A549 (cell line): Measurements from ENCODE around the gene DOK5. TPM values are rescaled to one million over a fixed set of nuclear protein-coding genes. Genes with fewer than 3 reads are reported as not detected.

Source experiments
- ATAC-seq, 2 experiments: fragments of 200-7000 bp in 1 of 2; fragments of >200 bp in 1 of 2; cut with Nextera tagmentation in 1 of 2; cut with Tn5 transposase in 1 of 2; 3 replicates each; pipeline versions ENCODE4 v1.8.0 to v1.9.1; 2018 to 2020; ENCODE audit warnings: mild to moderate bottlenecking in 1 of 2, moderate library complexity in 1 of 2
- CTCF ChIA-PET: fragments of 300-600 bp; sonication (Branson Sonifier 250); formaldehyde crosslinking; extraction: SDS; loops from one replicate; lab custom pipeline; 2021; ENCODE audit warnings: antibody characterized with exemption, inconsistent platforms; lab: Yijun Ruan, JAX
- POLR2A ChIA-PET: fragments of 350-600 bp; formaldehyde crosslinking; extraction: SDS; loops from one replicate; lab custom pipeline; 2021; ENCODE audit warnings: antibody characterized with exemption, inconsistent platforms; lab: Yijun Ruan, JAX
- DNase-seq, 2 experiments: peaks; one replicate each; pipeline versions ENCODE4 v3.0.0 to v3.0.0-alpha.2; 2011 to 2016; ENCODE audit warnings: low read depth in 1 of 2, low spot score in 1 of 2
- FAIRE-seq: peaks from 2 replicates; lab custom pipeline; 2011; peaks lifted over from hg19 to GRCh38; lab: Jason Lieb, UNC
- H3K27ac ChIP-seq, 2 experiments: fragments of >200 bp; sonication (Bioruptor Twin); formaldehyde crosslinking; 3 replicates each; pipeline ENCODE4 v1.5.1; 2016 to 2017
- H3K4me1 ChIP-seq: fragments of >200 bp; sonication (Bioruptor Twin); formaldehyde crosslinking; 3 replicates; pipeline ENCODE4 v1.6.1; 2016
- H3K4me2 ChIP-seq: fragments of >200 bp; sonication (Bioruptor Twin); formaldehyde crosslinking; 3 replicates; pipeline ENCODE4 v1.6.1; 2016
- H3K4me3 ChIP-seq: fragments of >200 bp; sonication (Bioruptor Twin); formaldehyde crosslinking; 3 replicates; pipeline ENCODE4 v1.5.1; 2016
- H3K9me3 ChIP-seq: fragments of >200 bp; sonication (Bioruptor Twin); formaldehyde crosslinking; 3 replicates; pipeline ENCODE4 v1.6.1; 2016
- FOSB ChIP-seq: fragments of 250-450 bp; sonication (Bioruptor Pico); IDR thresholded peaks from 2 replicates; pipeline ENCODE4 v1.5.0; 2020; ENCODE audit warnings: mild to moderate bottlenecking, moderate library complexity
- FOSL2 ChIP-seq, 2 experiments: fragments of 450-650 bp in 1 of 2; fragments of >200 bp in 1 of 2; sonication (Bioruptor Twin) in 1 of 2; formaldehyde crosslinking; IDR thresholded peaks; 2 replicates each; pipeline versions ENCODE4 v1.5.0 to v1.6.1; 2016 to 2020; ENCODE audit warnings: mild to moderate bottlenecking in 1 of 2, moderate library complexity in 1 of 2
- GATA3 ChIP-seq: IDR thresholded peaks from 2 replicates; pipeline ENCODE4 v1.6.1; 2012; ENCODE audit warnings: borderline replicate concordance
- HOXB13 ChIP-seq: fragments of 250-450 bp; sonication (Bioruptor Pico); IDR thresholded peaks from 2 replicates; pipeline ENCODE4 v1.5.0; 2020; ENCODE audit warnings: low read depth, mild to moderate bottlenecking, moderate library complexity
- JUNB ChIP-seq: fragments of >200 bp; sonication (Bioruptor Twin); formaldehyde crosslinking; IDR thresholded peaks from 2 replicates; pipeline ENCODE4 v1.6.1; 2016
- MAFK ChIP-seq: fragments of 450-650 bp; IDR thresholded peaks from 2 replicates; pipeline ENCODE4 v1.6.1; 2014; ENCODE audit not compliant: partially characterized antibody
- MAZ ChIP-seq: fragments of 150-350 bp; IDR thresholded peaks from 2 replicates; pipeline ENCODE4 v1.6.1; 2014; ENCODE audit warnings: antibody characterized with exemption, low read depth, low read length, borderline replicate concordance
- MYC ChIP-seq: IDR thresholded peaks from 2 replicates; pipeline ENCODE4 v1.6.1; 2012; ENCODE audit warnings: mild to moderate bottlenecking, inconsistent platforms, low read length, improper control_type of control experiment, borderline replicate concordance
- NFE2L2 ChIP-seq: fragments of 150-350 bp; conservative IDR thresholded peaks from 2 replicates; pipeline ENCODE4 v1.6.1; 2014; ENCODE audit warnings: low read length
- NR3C1 ChIP-seq: fragments of >200 bp; sonication (Bioruptor Twin); formaldehyde crosslinking; IDR thresholded peaks from 3 replicates; pipeline ENCODE4 v1.6.1; 2017
- PHF8 ChIP-seq: fragments of 200-600 bp; sonication (generic); IDR thresholded peaks from 2 replicates; pipeline ENCODE4 v1.6.1; 2016; ENCODE audit warnings: low read depth, mild to moderate bottlenecking, antibody characterized with exemption, moderate library complexity, borderline replicate concordance
- POLR2AphosphoS2 ChIP-seq: conservative IDR thresholded peaks from 2 replicates; pipeline ENCODE4 v1.6.1; 2012; ENCODE audit warnings: low read length, improper control_type of control experiment, inconsistent platforms
- RAD21 ChIP-seq, 2 experiments: fragments of >200 bp in 1 of 2; sonication (Bioruptor Twin) in 1 of 2; formaldehyde crosslinking in 1 of 2; IDR thresholded peaks in 1 of 2; conservative IDR thresholded peaks in 1 of 2; 2 replicates in 1 of 2; 3 replicates in 1 of 2; pipeline ENCODE4 v1.6.1; 2012 to 2018; ENCODE audit warnings: inconsistent platforms in 1 of 2
- RARB ChIP-seq: fragments of 250-450 bp; sonication (Bioruptor Pico); IDR thresholded peaks from 2 replicates; pipeline ENCODE4 v1.8.0; 2021; ENCODE audit warnings: mild to moderate bottlenecking, moderate library complexity
- RCOR1 ChIP-seq: fragments of 150-350 bp; IDR thresholded peaks from 2 replicates; pipeline ENCODE4 v1.6.1; 2014; ENCODE audit warnings: antibody characterized with exemption, low read length, low read depth
- RFX5 ChIP-seq: fragments of 450-650 bp; IDR thresholded peaks from 2 replicates; pipeline ENCODE4 v1.7.1; 2014; ENCODE audit warnings: antibody characterized with exemption, mild to moderate bottlenecking, moderate library complexity
- RNF2 ChIP-seq: fragments of 200-600 bp; sonication (generic); IDR thresholded peaks from 2 replicates; pipeline ENCODE4 v1.6.1; 2016; ENCODE audit warnings: low read depth, mild to moderate bottlenecking, antibody characterized with exemption, moderate library complexity, borderline replicate concordance
- SMC3 ChIP-seq: fragments of >200 bp; sonication (Bioruptor Twin); formaldehyde crosslinking; IDR thresholded peaks from 3 replicates; pipeline ENCODE4 v1.6.1; 2018; ENCODE audit warnings: inconsistent platforms
- TFCP2L1 ChIP-seq: fragments of 250-450 bp; sonication (Bioruptor Pico); IDR thresholded peaks from 2 replicates; pipeline ENCODE4 v1.5.0; 2021; ENCODE audit warnings: mild to moderate bottlenecking
- TP53 ChIP-seq: fragments of 250-450 bp; sonication (Bioruptor Pico); IDR thresholded peaks from 2 replicates; pipeline ENCODE4 v1.5.0; 2021; ENCODE audit warnings: mild to moderate bottlenecking, moderate library complexity
- ZC3H11A ChIP-seq: fragments of 450-650 bp; IDR thresholded peaks from 2 replicates; pipeline ENCODE4 v1.6.1; 2014; ENCODE audit warnings: antibody characterized with exemption, mild to moderate bottlenecking
- ZNF302 ChIP-seq: fragments of 250-450 bp; sonication (Bioruptor Pico); IDR thresholded peaks from 2 replicates; pipeline ENCODE4 v1.9.0; 2021; ENCODE audit warnings: inconsistent platforms, mild to moderate bottlenecking, moderate library complexity
- ZSCAN20 ChIP-seq: fragments of 250-450 bp; sonication (Bioruptor Pico); IDR thresholded peaks from 2 replicates; pipeline ENCODE4 v1.8.0; 2022; ENCODE audit warnings: mild to moderate bottlenecking, moderate library complexity
- WGBS: methylation state at CpG from one replicate; pipeline ENCODE4 v1.1.6; 2017; ENCODE audit errors: missing lambda C conversion rate; 5-methylcytosine and 5-hydroxymethylcytosine counted together
- polyA plus RNA-seq, 4 experiments: library from polyadenylated mRNA; depleted of rRNA in 3 of 4; stranded (reverse); fragments of >200 nt; fragmentation: RNase III in 1 of 4; extraction: RNeasy Plus Mini Kit Qiagen cat#74134 plus additional on column Dnase treatment in 1 of 4; gene quantifications; 2 replicates in 3 of 4; 3 replicates in 1 of 4; pipeline ENCODE4 v1.2.3, GENCODE V29; 2011 to 2017
- TF ChIP-seq, protein P1 (sequence below): fragments of 150-350 bp; IDR thresholded peaks from 2 replicates; pipeline ENCODE4 v1.6.1; 2014; ENCODE audit warnings: low read depth, mild to moderate bottlenecking, low read length
- TF ChIP-seq, protein P2 (sequence below): fragments of >200 bp; sonication (Bioruptor Twin); formaldehyde crosslinking; IDR thresholded peaks from 2 replicates; pipeline ENCODE4 v1.6.1; 2016

Gene DOK5
- polyA plus RNA-seq, 2 of the 4 experiments (the other 2 are of a cell fraction): not detected

DNA sequence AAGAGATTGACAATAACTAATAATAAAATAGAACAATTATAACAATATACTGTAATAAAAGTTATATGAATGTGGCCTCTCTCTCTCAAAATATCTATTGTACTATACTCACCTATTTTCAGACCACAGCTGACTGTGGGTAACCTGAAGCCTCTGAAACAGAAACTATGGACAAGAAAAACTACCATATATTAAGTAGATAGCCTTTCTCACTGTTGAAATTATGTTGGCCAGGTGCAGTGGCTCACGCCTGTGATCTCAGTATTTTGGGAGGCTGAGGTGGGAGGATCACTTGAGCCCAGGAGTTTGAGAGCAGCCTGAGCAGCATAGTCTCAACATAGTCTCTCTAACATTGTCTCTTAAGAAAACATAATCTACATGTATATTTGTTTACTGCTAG is 89.9 kb downstream of the DOK5 start:
- TF ChIP-seq PHF8 (no peak), MAFK (no peak), MAZ (no peak), ZC3H11A (no peak), JUNB (no peak), HOXB13 (CRISPR knock-in tag) (no peak), FOSB (CRISPR knock-in tag) (no peak), NFE2L2 (no peak), MYC (no peak), RNF2 (no peak), SMC3 (no peak), ZNF302 (CRISPR knock-in tag) (no peak), NR3C1 (no peak), RCOR1 (no peak), FOSL2 (IDR thresholded peaks at IDR 0.05) (no peak), FOSL2 (CRISPR knock-in tag; IDR thresholded peaks at IDR 0.05) (no peak), RARB (CRISPR knock-in tag) (no peak)
- Histone ChIP-seq H3K4me3 (no peak overlapping the region), H3K4me1 (no peaks in the 10 kb centered on the region), H3K4me2 (no peak overlapping the region), H3K9me3 (no peaks in the 10 kb centered on the region), H3K27ac (no peak overlapping the region)
- ChIA-PET CTCF (interaction anchor here (1.2 kb wide), 1 partner anchor 11 kb away, joined by 3 read pairs; no protein-coding TSS in a partner anchor), POLR2A (no interaction called here)
- FAIRE-seq (no peak), DNase-seq (no peak), ATAC-seq (no peak)
- 13% methylated on average over 1 of the region's 1 CpG for whole genome bisulfite sequencing

DNA sequence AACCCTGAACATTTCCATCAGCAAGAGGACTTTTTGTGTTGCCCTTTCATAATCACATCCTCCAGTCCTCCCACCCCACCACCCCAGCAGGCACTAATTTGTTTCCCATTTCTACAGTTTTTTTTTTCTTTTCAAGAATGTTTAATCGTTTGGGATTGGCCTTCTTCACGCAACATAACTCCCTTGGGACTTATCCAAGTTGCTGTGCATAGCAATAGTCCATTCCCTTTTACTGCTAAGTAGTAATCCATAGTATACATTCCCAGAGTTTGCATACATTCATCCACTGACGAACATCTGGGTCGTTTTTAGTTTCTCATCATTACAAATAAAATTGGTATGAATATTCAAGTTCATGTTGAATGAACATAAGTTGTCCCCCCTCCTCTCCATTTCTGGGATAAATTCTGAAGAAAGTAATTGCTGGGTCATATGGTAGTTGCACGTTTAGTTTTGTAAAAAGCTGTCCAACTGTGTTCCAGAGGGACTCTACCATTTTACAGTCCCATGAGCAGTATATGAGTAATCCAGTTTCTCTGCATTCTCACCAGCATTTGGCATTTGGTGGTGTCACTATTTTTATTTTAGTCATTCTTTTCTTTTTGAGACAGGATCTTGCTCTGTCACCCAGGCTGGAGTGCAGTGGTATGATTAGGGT is 90.8 kb downstream of the DOK5 start:
- ChIA-PET CTCF (no interaction called here), POLR2A (no interaction called here)
- 18% methylated on average over 5 of the region's 5 CpGs for WGBS
- no peak overlapping the region for H3K27ac ChIP-seq
- ATAC-seq (no peak), FAIRE-seq (no peak), DNase-seq (no peak)
- no peaks in the 10 kb centered on the region for H3K9me3 ChIP-seq
- no peaks in the 10 kb centered on the region for H3K4me1 ChIP-seq
- TF ChIP-seq, protein P1, sequence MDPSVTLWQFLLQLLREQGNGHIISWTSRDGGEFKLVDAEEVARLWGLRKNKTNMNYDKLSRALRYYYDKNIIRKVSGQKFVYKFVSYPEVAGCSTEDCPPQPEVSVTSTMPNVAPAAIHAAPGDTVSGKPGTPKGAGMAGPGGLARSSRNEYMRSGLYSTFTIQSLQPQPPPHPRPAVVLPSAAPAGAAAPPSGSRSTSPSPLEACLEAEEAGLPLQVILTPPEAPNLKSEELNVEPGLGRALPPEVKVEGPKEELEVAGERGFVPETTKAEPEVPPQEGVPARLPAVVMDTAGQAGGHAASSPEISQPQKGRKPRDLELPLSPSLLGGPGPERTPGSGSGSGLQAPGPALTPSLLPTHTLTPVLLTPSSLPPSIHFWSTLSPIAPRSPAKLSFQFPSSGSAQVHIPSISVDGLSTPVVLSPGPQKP: no peak
- TF ChIP-seq TP53 (CRISPR knock-in tag) (no peak), GATA3 (no peak), RNF2 (no peak), RFX5 (no peak), POLR2AphosphoS2 (no peak), FOSB (CRISPR knock-in tag) (no peak), RAD21 (conservative IDR thresholded peaks at IDR 0.05 in 1 of 2, IDR thresholded peaks at IDR 0.05 in 1 of 2) (no peak), RARB (CRISPR knock-in tag) (no peak), ZC3H11A (no peak), TFCP2L1 (CRISPR knock-in tag) (no peak), ZSCAN20 (CRISPR knock-in tag) (no peak)
- TF ChIP-seq, protein P2, sequence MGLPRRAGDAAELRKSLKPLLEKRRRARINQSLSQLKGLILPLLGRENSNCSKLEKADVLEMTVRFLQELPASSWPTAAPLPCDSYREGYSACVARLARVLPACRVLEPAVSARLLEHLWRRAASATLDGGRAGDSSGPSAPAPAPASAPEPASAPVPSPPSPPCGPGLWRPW: no peak
- no peak overlapping the region for H3K4me2 ChIP-seq
- H3K4me3 ChIP-seq: no peak overlapping the region
